ENCODE data around the gene MYO19. TPM values are rescaled to one million over a fixed set of nuclear protein-coding genes. Genes with fewer than 3 reads are reported as not detected.

The MYO19 gene
- total and polyA plus RNA-seq, 9 of the 15 experiments (the other 6 are each of a cell fraction or from before 2014, with no cell fraction given): 21.6 to 176 (median 129) TPM

- 85% methylated on average over 3 of the region's 3 CpGs for WGBS (ENCODE audit: insufficient coverage, low coverage, missing lambda C conversion rate)
- Histone ChIP-seq H3K79me2 (ENCODE audit: control insufficient read depth, insufficient read depth, low read length) (peaks cover 21% of the 10 kb centered on the region), H3K27ac (ENCODE audit: extremely low read depth, low read depth, low read length) (no peak overlapping the region), H3K9me3 (replicated peaks; ENCODE audit: control insufficient read depth, insufficient read depth, low read depth, low read length) (no peaks in the 10 kb centered on the region), H3K36me3 (ENCODE audit: control insufficient read depth, insufficient read depth, low read length) (peaks cover 93% of the 10 kb centered on the region), H3K4me3 (no peak overlapping the region), H3K9me1 (ENCODE audit: control insufficient read depth, insufficient read depth, low read length) (no peaks in the 10 kb centered on the region), H3K9ac (ENCODE audit: insufficient read depth in 1 of 2, low read depth in 2 of 2, low read length in 2 of 2) (no peak overlapping the region), H3K4me1 (replicated peaks in 1 of 2; ENCODE audit: control insufficient read depth in 2 of 2, insufficient read depth in 2 of 2, low read length in 2 of 2) (no peaks in the 10 kb centered on the region; a peak in 2 of 5 replicates), H2AFZ (ENCODE audit: low read depth, low read length) (no peak overlapping the region), H4K20me1 (replicated peaks; ENCODE audit: control insufficient read depth, insufficient read depth, low read length) (peaks cover 16% of the 10 kb centered on the region; the same call in 1 of the 2 replicates), H3K4me2 (ENCODE audit: insufficient read depth, low read length) (no peak overlapping the region), H3K27me3 (ENCODE audit: control insufficient read depth in 2 of 2, insufficient read depth in 2 of 2, low read length in 2 of 2) (no peaks in the 10 kb centered on the region)
- BruUV-seq (replicated peaks): no TSS peak
- POLR2A ChIA-PET: interaction anchor here (0.7 to 2.4 kb wide), 7 partner anchors 8 to 101 kb away, joined by 3 to 10 read pairs (median 3); partner anchors contain the start of genes MYO19, PIGW and ZNHIT3
- in situ Hi-C loops (cut with MboI): loop anchor here (25.0 kb wide), 1 partner anchor 533 kb away; no protein-coding TSS in a partner anchor
- peak in 1 of 4 experiments; percentile 6 for DNase-seq (ENCODE audit: extremely low read depth in 1 of 4, low spot score in 3 of 4)
- intact Hi-C loops (cut with micrococcal nuclease): no loop called here
- no peak for ATAC-seq
- TF ChIP-seq DPF2 (IDR thresholded peaks at IDR 0.05) (no peak), CTCF (IDR thresholded peaks at IDR 0.05 in 2 of 3, conservative IDR thresholded peaks at IDR 0.05 in 1 of 3; ENCODE audit: insufficient read depth in 2 of 3, low read depth in 1 of 3, low read length in 3 of 3) (no peak), ZC3H8 (IDR thresholded peaks at IDR 0.05) (no peak), CEBPB (tag; IDR thresholded peaks at IDR 0.05) (peak; percentile 48), MAX (CRISPR knock-in tag; IDR thresholded peaks at IDR 0.05) (no peak), KLF10 (CRISPR knock-in tag; IDR thresholded peaks at IDR 0.05) (no peak), ETS1 (conservative IDR thresholded peaks at IDR 0.05; ENCODE audit: control insufficient read depth, low read depth, low read length) (no peak), ZNF77 (CRISPR knock-in tag; IDR thresholded peaks at IDR 0.05) (no peak), BRD9 (IDR thresholded peaks at IDR 0.05; ENCODE audit: low read depth, partially characterized antibody) (no peak), ZNF253 (CRISPR knock-in tag; conservative IDR thresholded peaks at IDR 0.05) (no peak), ZNF699 (CRISPR knock-in tag; IDR thresholded peaks at IDR 0.05; ENCODE audit: insufficient replicate concordance) (no peak), E2F5 (CRISPR knock-in tag; IDR thresholded peaks at IDR 0.05) (no peak), POLR2A (conservative IDR thresholded peaks at IDR 0.05) (0 out of 2 replicates have a peak, but pooled peaks have one; percentile 18), TEAD4 (IDR thresholded peaks at IDR 0.05; ENCODE audit: low read length) (no peak), TEAD4 (CRISPR knock-in tag; IDR thresholded peaks at IDR 0.05; ENCODE audit: borderline replicate concordance) (no peak)
- no peak for FAIRE-seq
- CTCF ChIA-PET (ENCODE audit: low intra/inter-chr PET ratio): no interaction called here
Measured at GRCh38 chr17:36495076-36495578, 39.5 kb downstream of the MYO19 start.

Data from K562 (cell line).